Common myeloid progenitor, CD34-positive (primary cell): ENCODE data around the gene IGFL1. TPM values are rescaled to one million over a fixed set of nuclear protein-coding genes. Genes with fewer than 3 reads are reported as not detected.
"Not testable (repeated sequence)": the region's sequence is repeated elsewhere in the genome, so short reads cannot be mapped to it uniquely, and the experiment has no call there.

Experiments
- CTCF ChIA-PET: fragments of 350-600 bp; sonication (Branson Sonifier 250); formaldehyde crosslinking; loops from one replicate; lab custom pipeline; 2021; ENCODE audit warnings: antibody characterized with exemption; lab: Charles Lee
- POLR2A ChIA-PET: fragments of 350-600 bp; sonication (Branson Sonifier 250); formaldehyde crosslinking; loops from one replicate; lab custom pipeline; 2021; ENCODE audit warnings: antibody characterized with exemption; lab: Charles Lee
- DNase-seq, 3 donors: peaks; one replicate each; pipeline versions ENCODE4 v3.0.0 to v3.0.0-alpha.2; 2013
- H3K27ac ChIP-seq, 2 experiments: 1 replicate in 1 of 2; 2 replicates in 1 of 2; pipeline ENCODE4 v1.7.0; 2013; ENCODE audit warnings: inconsistent platforms in 2 of 2, low read length in 2 of 2, mild to moderate bottlenecking in 2 of 2, low read depth in 1 of 2, moderate library complexity in 1 of 2; ENCODE audit not compliant: severe bottlenecking in 2 of 2, insufficient read depth in 1 of 2, poor library complexity in 1 of 2
- H3K27me3 ChIP-seq, 5 experiments: replicated peaks in 2 of 5; 1 replicate in 3 of 5; 2 replicates in 2 of 5; pipeline versions ENCODE4 v1.6.1 to v1.7.0; 2013; ENCODE audit warnings: low read length in 4 of 5, mild to moderate bottlenecking in 2 of 5, moderate library complexity in 2 of 5, inconsistent platforms in 1 of 5; ENCODE audit not compliant: insufficient read depth in 5 of 5, control insufficient read depth in 4 of 5
- H3K36me3 ChIP-seq, 4 experiments: 1 replicate in 2 of 4; 2 replicates in 2 of 4; pipeline versions ENCODE4 v1.6.1 to v1.7.0; 2013; ENCODE audit warnings: low read length in 3 of 4, control low read depth in 1 of 4, mild to moderate bottlenecking in 1 of 4; ENCODE audit not compliant: control insufficient read depth in 4 of 4, insufficient read depth in 4 of 4
- H3K4me1 ChIP-seq, 4 experiments: 1 replicate in 3 of 4; 2 replicates in 1 of 4; pipeline versions ENCODE4 v1.6.1 to v1.7.1; 2013; ENCODE audit warnings: low read length in 3 of 4, mild to moderate bottlenecking in 3 of 4, control low read depth in 1 of 4, inconsistent platforms in 1 of 4, moderate library complexity in 1 of 4; ENCODE audit not compliant: control insufficient read depth in 4 of 4, insufficient read depth in 4 of 4; ENCODE audit errors: control extremely low read depth in 1 of 4
- H3K4me3 ChIP-seq, 7 experiments: 1 replicate in 4 of 7; 2 replicates in 3 of 7; pipeline versions ENCODE4 v1.5.1 to v1.7.0; 2013; ENCODE audit warnings: mild to moderate bottlenecking in 7 of 7, low read length in 6 of 7, moderate library complexity in 6 of 7, inconsistent platforms in 2 of 7, low read depth in 2 of 7, control low read depth in 1 of 7; ENCODE audit not compliant: insufficient read depth in 4 of 7, control insufficient read depth in 1 of 7; ENCODE audit errors: extremely low read depth in 1 of 7
- H3K9me3 ChIP-seq, 5 experiments: 1 replicate in 4 of 5; 2 replicates in 1 of 5; pipeline versions ENCODE4 v1.6.1 to v1.7.1; 2013; ENCODE audit warnings: low read length in 4 of 5, mild to moderate bottlenecking in 2 of 5, inconsistent platforms in 1 of 5, low read depth in 1 of 5, moderate library complexity in 1 of 5; ENCODE audit not compliant: control insufficient read depth in 4 of 5, insufficient read depth in 2 of 5; ENCODE audit errors: control extremely low read depth in 1 of 5
- WGBS: methylation state at CpG from one replicate; pipeline ENCODE4 v1.1.5; 2013; ENCODE audit not compliant: insufficient coverage; 5-methylcytosine and 5-hydroxymethylcytosine counted together
- polyA plus RNA-seq: library from polyadenylated mRNA; unstranded; fragments of 120-200 nt; gene quantifications from one replicate; pipeline ENCODE4 v1.2.1, GENCODE V29; 2013

The IGFL1 gene
- not detected for polyA plus RNA-seq

DNA sequence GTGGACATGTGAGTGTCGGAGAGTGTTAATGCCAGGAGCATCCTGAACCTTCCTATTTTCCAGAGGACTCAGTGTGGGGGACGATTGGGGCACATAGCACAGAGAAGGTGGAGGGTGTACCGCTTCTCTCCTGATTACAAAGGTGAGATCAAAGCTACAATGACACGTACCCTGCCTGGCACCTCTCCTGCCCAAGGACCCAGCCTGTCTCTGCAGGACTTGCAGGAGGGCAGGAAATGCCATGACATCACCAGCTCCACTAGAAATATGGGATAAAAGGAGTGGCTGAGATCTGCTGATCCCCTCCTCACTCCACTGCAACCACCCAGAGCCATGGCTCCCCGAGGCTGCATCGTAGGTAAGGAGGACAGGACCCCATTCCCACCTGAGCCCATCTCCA lies at the start of gene IGFL1:
IGFL1 (plus strand) TSS at position 301 of the 400 bp plus-strand sequence; CDS start at position 334, 33 bp downstream.
- Histone ChIP-seq H3K27me3 (peaks cover 0 to 48% (median 2%) of the 10 kb centered on the region in 5 experiments), H3K27ac (no peak within 1 kb of the TSS), H3K36me3 (no peaks in the 10 kb centered on the region), H3K9me3 (no peaks in the 10 kb centered on the region), H3K4me3 (no peak within 1 kb of the TSS), H3K4me1 (no peaks in the 10 kb centered on the region)
- no peak for DNase-seq
- CTCF ChIA-PET, result no interaction called here
- WGBS, result 92% methylated on average over 5 of the region's 6 CpGs
- POLR2A ChIA-PET, result no interaction called here

DNA sequence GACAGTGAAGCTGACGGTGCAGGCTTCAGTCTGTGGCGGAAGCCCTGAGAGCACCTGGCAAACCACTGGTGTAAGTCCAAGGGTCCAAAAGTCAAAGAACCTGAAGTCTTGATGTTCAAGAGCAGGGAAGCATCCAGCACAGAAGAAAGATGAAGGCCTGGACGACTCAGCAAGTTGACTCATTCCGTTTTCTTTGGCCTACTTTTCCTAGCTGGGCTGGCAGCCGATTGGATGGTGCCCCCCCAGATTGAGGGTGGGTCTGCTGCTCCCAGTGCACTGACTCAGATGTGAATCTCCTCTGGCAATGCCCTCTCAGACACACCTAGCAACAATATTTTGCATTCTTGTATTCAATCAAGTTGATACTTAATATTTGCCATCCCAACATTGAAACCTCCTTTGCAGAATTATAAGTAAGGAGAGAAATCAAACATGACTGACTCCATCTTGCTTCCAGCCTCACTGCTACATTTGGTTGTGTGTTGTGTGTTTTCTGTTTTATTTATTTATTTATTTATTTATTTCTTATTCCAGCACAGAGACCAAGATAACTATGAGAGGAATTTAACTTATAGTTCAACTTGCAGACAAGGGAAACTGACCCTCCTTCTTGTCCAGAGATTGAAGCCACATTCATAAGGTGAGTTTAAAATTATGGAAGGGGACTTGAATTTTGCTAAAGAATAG lies 48.7 kb upstream of the IGFL1 start:
- ChIA-PET CTCF (no interaction called here), POLR2A (no interaction called here)
- WGBS, result 78% methylated on average over 5 of the region's 5 CpGs
- peaks cover 0 to 5% (median 2%) of the 10 kb centered on the region in 4 experiments for H3K4me1 ChIP-seq
- no peaks in the 10 kb centered on the region for H3K9me3 ChIP-seq
- no peak overlapping the region for H3K27ac ChIP-seq
- peaks cover 0 to 41% (median 8%) of the 10 kb centered on the region in 5 experiments for H3K27me3 ChIP-seq
- H3K36me3 ChIP-seq, result no peaks in the 10 kb centered on the region
- H3K4me3 ChIP-seq, result no peak overlapping the region
- DNase-seq, result no peak

DNA sequence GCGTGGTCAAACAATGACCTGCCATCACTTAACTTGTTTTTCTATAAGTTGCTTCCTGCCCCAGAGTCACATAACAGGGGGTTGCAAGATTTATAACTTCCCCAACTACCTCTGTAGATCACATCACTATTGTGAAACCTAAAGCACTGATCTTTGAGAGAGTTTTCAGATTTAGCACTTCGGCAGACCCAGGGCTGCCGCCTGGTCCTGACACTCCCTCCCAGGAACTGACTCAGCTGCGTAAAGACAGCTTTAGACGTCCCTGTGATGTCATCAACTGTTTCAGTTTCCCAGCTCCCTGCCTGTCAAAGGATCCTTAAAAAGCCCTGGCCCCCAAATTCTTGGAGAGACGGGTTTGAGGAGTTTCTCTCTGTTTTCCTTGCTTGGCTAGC lies 48.2 kb upstream of the IGFL1 start:
- DNase-seq, result peak in 2 of 3 donors; percentile 32 to 41
- POLR2A ChIA-PET, result no interaction called here
- peaks cover 0 to 44% (median 6%) of the 10 kb centered on the region in 5 experiments for H3K27me3 ChIP-seq
- H3K4me3 ChIP-seq, result peak overlapping the region in 1 of 7 experiments; percentile 3
- CTCF ChIA-PET, result no interaction called here
- H3K4me1 ChIP-seq, result peaks cover 0 to 5% (median 2%) of the 10 kb centered on the region in 4 experiments
- H3K27ac ChIP-seq, result no peak overlapping the region
- no peaks in the 10 kb centered on the region for H3K9me3 ChIP-seq
- WGBS, result 6% methylated on average over 5 of the region's 6 CpGs
- H3K36me3 ChIP-seq, result no peaks in the 10 kb centered on the region

DNA sequence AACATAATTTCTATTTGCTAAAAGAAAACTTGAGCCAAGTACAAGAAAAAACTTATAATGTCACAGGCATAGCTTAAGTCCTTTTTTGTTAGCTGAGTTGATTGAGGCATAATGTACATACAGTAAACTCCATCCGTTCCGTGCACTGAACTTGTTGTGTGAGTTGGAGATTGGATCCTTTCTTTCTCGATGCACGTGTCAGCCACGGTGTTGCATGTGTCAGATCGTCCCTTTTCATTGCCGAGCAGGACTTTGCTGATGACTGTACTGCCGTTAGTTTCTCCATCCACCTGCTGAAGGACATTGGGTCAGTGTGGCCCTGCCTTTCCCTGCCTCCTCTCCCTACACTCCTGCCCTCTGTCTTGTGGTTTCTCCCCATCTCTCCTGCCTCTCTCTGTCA lies 47.1 kb upstream of the IGFL1 start:
- no peaks in the 10 kb centered on the region for H3K9me3 ChIP-seq
- CTCF ChIA-PET, result no interaction called here
- WGBS, result 100% methylated on average over 8 of the region's 8 CpGs
- H3K4me3 ChIP-seq, result no peak overlapping the region
- H3K27me3 ChIP-seq, result peaks cover 0 to 43% (median 6%) of the 10 kb centered on the region in 5 experiments
- H3K4me1 ChIP-seq, result peaks cover 0 to 5% (median 2%) of the 10 kb centered on the region in 4 experiments
- H3K27ac ChIP-seq, result no peak overlapping the region
- POLR2A ChIA-PET, result no interaction called here
- no peak for DNase-seq
- H3K36me3 ChIP-seq, result no peaks in the 10 kb centered on the region

DNA sequence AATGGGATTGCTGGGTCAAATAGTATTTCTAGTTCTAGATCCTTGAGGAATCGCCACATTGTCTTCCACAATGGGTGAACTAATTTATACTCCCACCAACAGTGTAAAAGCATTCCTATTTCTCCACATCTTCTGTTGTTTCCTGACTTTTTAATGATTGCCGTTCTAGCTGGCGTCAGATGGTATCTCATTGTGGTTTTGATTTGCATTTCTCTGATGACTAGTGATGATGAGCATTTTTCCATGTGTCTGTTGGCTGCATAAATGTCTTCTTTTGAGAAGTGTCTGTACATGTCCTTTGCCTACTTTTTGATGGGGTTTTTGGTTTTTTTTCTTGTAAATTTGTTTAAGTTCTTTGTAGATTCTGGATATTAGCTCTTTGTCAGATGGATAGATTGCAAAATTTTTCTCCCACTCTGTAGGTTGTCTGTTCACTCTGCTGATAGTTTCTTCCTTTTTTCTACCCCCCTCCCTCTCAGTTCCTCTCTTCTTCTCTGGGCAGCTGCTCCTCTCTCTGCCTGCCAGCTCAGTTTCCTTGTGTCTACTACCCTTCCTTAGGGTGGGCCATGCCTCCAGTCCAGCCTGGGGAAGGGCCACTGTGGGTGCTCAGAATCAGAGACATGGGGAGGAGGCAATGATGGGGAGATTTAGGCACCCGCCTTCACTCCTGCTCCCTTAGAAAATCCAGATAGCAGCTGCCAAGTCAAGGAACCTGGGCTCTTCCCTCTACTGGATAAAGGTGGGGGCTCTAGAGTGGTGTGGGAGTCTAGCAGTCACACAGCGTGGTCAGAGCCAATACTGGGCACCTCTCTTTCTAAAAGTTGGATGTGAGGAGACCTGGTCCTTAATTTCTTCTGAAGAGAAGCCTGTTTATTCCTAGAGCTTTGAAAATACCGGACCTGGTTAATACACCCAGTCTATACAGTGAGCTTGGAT lies 44.5 kb upstream of the IGFL1 start:
- CTCF ChIA-PET, result interaction anchor here (0.7 kb wide), 2 partner anchors 9 to 80 kb away, joined by 3 to 4 read pairs; no protein-coding TSS in a partner anchor
- H3K4me3 ChIP-seq, H3K27ac ChIP-seq, POLR2A ChIA-PET, H3K9me3 ChIP-seq, H3K36me3 ChIP-seq, DNase-seq, H3K4me1 ChIP-seq: not testable (repeated sequence)
- 70% methylated on average over 3 of the region's 6 CpGs for WGBS
- H3K27me3 ChIP-seq, result peaks cover 0 to 51% (median 13%) of the 10 kb centered on the region in 5 experiments

DNA sequence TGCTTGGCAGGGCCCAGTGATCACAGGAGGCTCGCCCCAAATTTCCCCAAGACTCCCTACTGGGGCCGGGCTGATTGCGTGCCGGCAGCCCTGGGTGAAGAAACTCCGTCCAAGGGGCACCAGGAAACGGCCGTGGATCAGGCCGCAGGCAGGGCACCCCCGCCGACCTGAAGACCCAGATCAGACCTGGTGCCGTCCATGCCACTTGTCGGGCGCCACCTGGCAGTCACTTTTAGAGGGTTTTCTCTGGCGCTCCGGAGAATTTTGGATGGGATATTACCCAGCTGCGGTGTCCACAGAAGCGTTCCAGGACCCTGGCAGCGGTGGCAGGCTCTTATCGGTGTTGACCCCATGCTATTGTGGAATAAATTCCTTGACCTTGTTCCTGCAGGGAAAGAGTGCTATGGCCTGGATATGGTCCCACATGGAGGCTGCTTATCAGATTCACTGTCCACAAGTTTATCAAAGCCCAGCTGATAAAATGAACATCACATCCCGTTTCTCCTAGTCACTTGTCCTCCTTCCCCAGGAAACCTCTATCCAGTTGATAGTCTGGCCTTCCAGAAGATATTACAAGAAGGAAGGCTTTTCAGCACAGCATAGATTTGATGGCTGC lies 43.3 kb upstream of the IGFL1 start:
- DNase-seq, result no peak
- peaks cover 0 to 5% (median 2%) of the 10 kb centered on the region in 4 experiments for H3K4me1 ChIP-seq
- ChIA-PET CTCF (no interaction called here), POLR2A (no interaction called here)
- peaks cover 0 to 60% (median 17%) of the 10 kb centered on the region in 5 experiments for H3K27me3 ChIP-seq
- H3K9me3 ChIP-seq, result no peaks in the 10 kb centered on the region
- 92% methylated on average over 18 of the region's 20 CpGs for WGBS
- H3K4me3 ChIP-seq, result no peak overlapping the region
- H3K36me3 ChIP-seq, result no peaks in the 10 kb centered on the region
- H3K27ac ChIP-seq, result no peak overlapping the region
